Measurements from ENCODE around the gene GCNT2. TPM values are rescaled to one million over a fixed set of nuclear protein-coding genes. Genes with fewer than 3 reads are reported as not detected.

The GCNT2 gene
- total and polyA plus RNA-seq, 2 of the 8 experiments (the other 6 are each of a cell fraction or from before 2014, with no cell fraction given), result 19.3 to 52.5 TPM

DNA sequence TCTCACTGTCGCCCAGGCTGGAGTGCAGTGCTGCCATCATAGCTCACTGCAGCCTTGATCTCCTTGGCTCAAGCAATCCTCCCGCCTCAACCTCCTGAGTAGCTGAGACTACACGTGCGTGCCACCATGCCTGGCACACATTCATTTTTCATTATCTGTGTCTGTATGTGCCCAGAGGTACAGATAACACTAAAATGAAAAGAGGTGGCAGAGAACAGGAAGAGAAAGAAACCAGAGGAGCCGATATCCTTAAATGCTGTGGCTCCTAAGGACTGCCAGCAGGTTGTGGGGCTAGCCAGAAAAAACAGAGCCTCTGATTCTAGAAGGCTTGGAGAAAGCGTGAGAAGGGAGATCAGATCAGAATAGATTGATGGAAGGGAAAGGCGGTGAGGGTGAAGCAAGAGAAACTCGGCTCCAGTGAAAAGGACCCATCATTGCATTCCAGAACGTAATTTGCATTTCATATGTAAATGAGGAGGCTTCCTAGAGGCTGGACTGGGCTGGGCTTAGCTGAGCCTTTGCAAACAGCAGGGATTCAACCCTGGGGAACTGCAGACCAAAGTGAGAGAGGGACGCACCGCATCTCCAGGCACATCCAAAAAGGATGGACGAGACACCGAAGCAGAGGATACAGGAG lies 64.2 kb downstream of the GCNT2 start:
- Histone ChIP-seq H3K18ac (ENCODE audit: extremely low read depth, low read length) (peak overlapping the region; percentile 81), H3K14ac (ENCODE audit: insufficient read length) (no peak overlapping the region), H2BK15ac (ENCODE audit: low read length) (0 out of 2 replicates have a peak overlapping the region, but pooled peaks have one; percentile 3), H2BK20ac (ENCODE audit: low read length) (no peak overlapping the region), H3K4me2 (ENCODE audit: insufficient read depth in 1 of 2, low read depth in 2 of 2, low read length in 2 of 2) (peak overlapping the region; percentile 80 to 99), H3K4me1 (replicated peaks in 1 of 4; ENCODE audit: control insufficient read depth in 3 of 4, insufficient read depth in 4 of 4, low read length in 3 of 4) (peaks cover 24 to 66% (median 43%) of the 10 kb centered on the region in 4 experiments), H3K9me3 (ENCODE audit: insufficient read depth in 2 of 2, low read depth in 1 of 2, low read length in 1 of 2) (no peaks in the 10 kb centered on the region), H4K91ac (replicated peaks; ENCODE audit: insufficient read length, low read length) (peak overlapping the region; percentile 28), H3K36me3 (ENCODE audit: control insufficient read depth in 2 of 4, insufficient read depth in 4 of 4, low read length in 3 of 4) (peaks cover 0 to 4% (median 1%) of the 10 kb centered on the region in 4 experiments; a peak in 2 of 8 replicates), H3K79me2 (ENCODE audit: control insufficient read depth in 1 of 2, insufficient read depth in 2 of 2, low read length in 2 of 2) (peaks cover 34 to 77% of the 10 kb centered on the region in 2 experiments), H4K20me1 (replicated peaks in 1 of 2; ENCODE audit: control insufficient read depth in 1 of 2, insufficient read depth in 2 of 2, low read length in 2 of 2) (peaks cover 2 to 20% of the 10 kb centered on the region in 2 experiments), H4K8ac (ENCODE audit: extremely low read depth, insufficient read depth, low read length) (peak overlapping the region; percentile 4; the same call in 1 of the 2 replicates), H3K23ac (ENCODE audit: insufficient read length) (no peak overlapping the region), H2BK5ac (ENCODE audit: low read depth, low read length) (peak overlapping the region; percentile 98), H3K56ac (replicated peaks; ENCODE audit: insufficient read length, low read depth, low read length) (no peak overlapping the region), H3K27ac (ENCODE audit: low read depth, low read length) (peak overlapping the region; percentile 71), H2BK120ac (replicated peaks; ENCODE audit: low read depth, low read length) (peak overlapping the region; percentile 39), H3K27me3 (replicated peaks in 1 of 4; ENCODE audit: control insufficient read depth in 3 of 4, extremely low read depth in 1 of 4, insufficient read depth in 3 of 4, low read length in 3 of 4) (no peaks in the 10 kb centered on the region), H2BK12ac (ENCODE audit: low read depth, low read length) (peak overlapping the region; percentile 98), H3K4me3 (ENCODE audit: extremely low read depth in 1 of 4, insufficient read depth in 2 of 4, low read depth in 3 of 4, low read length in 4 of 4) (peak overlapping the region; percentile 37 to 60 (median 46); a peak in 6 of 8 replicates), H3K4ac (replicated peaks; ENCODE audit: insufficient read length, low read depth, low read length) (no peak overlapping the region), H2AK5ac (ENCODE audit: low read depth, low read length) (peak overlapping the region; percentile 84), H2AFZ (ENCODE audit: low read length) (no peak overlapping the region), H3K9ac (replicated peaks in 1 of 4; ENCODE audit: extremely low read depth in 1 of 4, low read depth in 3 of 4, low read length in 3 of 4) (peak overlapping the region in 3 of 4 experiments; percentile 16 to 41 (median 35); a peak in 4 of 7 replicates), H4K5ac (ENCODE audit: insufficient read length, low read depth, low read length) (peak overlapping the region; percentile 66), H3K79me1 (ENCODE audit: low read depth, low read length) (peaks cover 12% of the 10 kb centered on the region), H3K23me2 (ENCODE audit: low read depth, low read length) (peaks cover 24% of the 10 kb centered on the region)
- POLR2A ChIA-PET (ENCODE audit: partially characterized antibody), result interaction anchor here (1.0 to 3.9 kb wide), 9 partner anchors 10 to 110 kb away, joined by 3 to 25 read pairs (median 7); partner anchors contain the start of genes C6orf52 and PAK1IP1
- FAIRE-seq, result peak; percentile 97
- WGBS, 2 experiments (ENCODE audit: extremely low coverage in 1 of 2, insufficient coverage in 1 of 2, insufficient read length in 1 of 2, insufficient replicate concordance in 2 of 2, low coverage in 1 of 2, low lambda C conversion rate in 2 of 2, missing lambda C conversion rate in 1 of 2), result 15% methylated on average over 13 of the region's 13 CpGs; no CpG with 5 or more reads in 1 of the 2 experiments
- CTCF ChIA-PET (ENCODE audit: partially characterized antibody), result interaction anchor here (0.7 to 1.7 kb wide), 5 partner anchors 24 to 173 kb away, joined by 3 to 4 read pairs (median 3); no protein-coding TSS in a partner anchor
- peak in 1 of 2 experiments; percentile 75 for DNase-seq (ENCODE audit: low read depth in 1 of 2, low spot score in 2 of 2)
- no peak for TF ChIP-seq SIN3A (conservative IDR thresholded peaks at IDR 0.05 in 1 of 2, IDR thresholded peaks at IDR 0.05 in 1 of 2; ENCODE audit: low read depth in 1 of 2, low read length in 2 of 2)
- TF ChIP-seq SIRT6 (IDR thresholded peaks at IDR 0.05; ENCODE audit: low read length), result no peak
- TF ChIP-seq CBX8 (IDR thresholded peaks at IDR 0.05; ENCODE audit: borderline replicate concordance, low read depth, low read length), result no peak
- TF ChIP-seq JUND (IDR thresholded peaks at IDR 0.05; ENCODE audit: low read length), result no peak
- TF ChIP-seq NANOG (IDR thresholded peaks at IDR 0.05; ENCODE audit: insufficient read depth, low read depth, low read length, poor library complexity, severe bottlenecking), result no peak
- no peak for TF ChIP-seq E2F6 (IDR thresholded peaks at IDR 0.05)
- no peak for TF ChIP-seq BACH1 (IDR thresholded peaks at IDR 0.05; ENCODE audit: low read length)
- TF ChIP-seq SP4 (IDR thresholded peaks at IDR 0.05; ENCODE audit: low read length), result no peak
- no peak for TF ChIP-seq ATF3 (IDR thresholded peaks at IDR 0.05; ENCODE audit: insufficient read depth, low read depth, low read length)
- no peak for TF ChIP-seq BCL11A (IDR thresholded peaks at IDR 0.05; ENCODE audit: low read depth in 2 of 2, low read length in 2 of 2)
